Tibial artery (tissue), 4 donors: Measurements from ENCODE around the gene ERBB4.

Experiments
- DNase-seq, 2 donors: peaks; one replicate each; pipeline ENCODE4 v3.0.0-alpha.2; 2019
- H3K27ac ChIP-seq, 2 donors: fragments of 200-600 bp; sonication (generic) in 1 of 2; 1 replicate in 1 of 2; 2 replicates in 1 of 2; pipeline ENCODE4 v1.5.1; 2018 to 2019; ENCODE audit warnings: mild to moderate bottlenecking in 1 of 2
- H3K27me3 ChIP-seq, 2 donors: fragments of 200-600 bp; sonication (generic) in 1 of 2; one replicate each; pipeline versions ENCODE4 v1.5.1 to v1.6.0; 2016 to 2019
- H3K36me3 ChIP-seq, 3 donors: fragments of 200-600 bp; sonication (generic) in 2 of 3; one replicate each; pipeline ENCODE4 v1.5.1; 2016 to 2019; ENCODE audit warnings: mild to moderate bottlenecking in 2 of 3
- H3K4me1 ChIP-seq, 4 donors: fragments of 200-600 bp; sonication (generic) in 2 of 4; 1 replicate in 3 of 4; 2 replicates in 1 of 4; pipeline ENCODE4 v1.5.1; 2016 to 2019
- H3K4me3 ChIP-seq, 2 donors: fragments of 200-600 bp; sonication (generic) in 1 of 2; 1 replicate in 1 of 2; 2 replicates in 1 of 2; pipeline ENCODE4 v1.5.1; 2018 to 2019; ENCODE audit warnings: mild to moderate bottlenecking in 2 of 2
- H3K9me3 ChIP-seq, 3 donors: fragments of 200-600 bp; sonication (generic) in 1 of 3; one replicate each; pipeline ENCODE4 v1.5.1; 2016 to 2019
- CTCF ChIP-seq, 2 experiments: fragments of 200-600 bp in 1 of 2; fragments of 450-650 bp in 1 of 2; IDR thresholded peaks; one replicate each; pipeline ENCODE4 v1.5.1; 2017 to 2019; ENCODE audit warnings: antibody characterized with exemption in 2 of 2, mild to moderate bottlenecking in 1 of 2, moderate library complexity in 1 of 2
- intact Hi-C: fragments of 100-400 bp; cut with DNase I; formaldehyde crosslinking; loops from one replicate; pipeline ENCODE4 v1.15.0; 2023; ENCODE audit warnings: low total_unique reads

The ERBB4 gene

GRCh38 chr2:211451642-211452041 lies 1087.0 kb downstream of the ERBB4 start:
- Histone ChIP-seq H3K36me3 (no peaks in the 10 kb centered on the region), H3K9me3 (no peaks in the 10 kb centered on the region), H3K4me1 (no peaks in the 10 kb centered on the region), H3K4me3 (no peak overlapping the region), H3K27ac (no peak overlapping the region), H3K27me3 (no peaks in the 10 kb centered on the region)
- intact Hi-C loops, result no loop called here
- no peak for DNase-seq
- no peak for TF ChIP-seq CTCF (IDR thresholded peaks at IDR 0.05)

GRCh38 chr2:211449819-211450218 lies 1088.8 kb downstream of the ERBB4 start:
- DNase-seq, result no peak
- H3K27me3 ChIP-seq, result no peaks in the 10 kb centered on the region
- no peak overlapping the region for H3K4me3 ChIP-seq
- H3K4me1 ChIP-seq, result no peaks in the 10 kb centered on the region
- H3K36me3 ChIP-seq, result no peaks in the 10 kb centered on the region
- TF ChIP-seq CTCF (IDR thresholded peaks at IDR 0.05), result no peak
- no peaks in the 10 kb centered on the region for H3K9me3 ChIP-seq
- intact Hi-C loops, result no loop called here
- H3K27ac ChIP-seq, result no peak overlapping the region

GRCh38 chr2:211447548-211447947 lies 1091.1 kb downstream of the ERBB4 start:
- no peak for DNase-seq
- H3K27ac ChIP-seq, result no peak overlapping the region
- H3K4me3 ChIP-seq, result no peak overlapping the region
- H3K36me3 ChIP-seq, result no peaks in the 10 kb centered on the region
- no peaks in the 10 kb centered on the region for H3K4me1 ChIP-seq
- no peaks in the 10 kb centered on the region for H3K27me3 ChIP-seq
- no peaks in the 10 kb centered on the region for H3K9me3 ChIP-seq
- intact Hi-C loops, result no loop called here
- no peak for TF ChIP-seq CTCF (IDR thresholded peaks at IDR 0.05)

GRCh38 chr2:211440107-211440506 lies 1098.5 kb downstream of the ERBB4 start:
- H3K27ac ChIP-seq, result no peak overlapping the region
- H3K4me3 ChIP-seq, result no peak overlapping the region
- no peaks in the 10 kb centered on the region for H3K9me3 ChIP-seq
- H3K36me3 ChIP-seq, result no peaks in the 10 kb centered on the region
- intact Hi-C loops, result no loop called here
- DNase-seq, result no peak
- no peaks in the 10 kb centered on the region for H3K4me1 ChIP-seq
- TF ChIP-seq CTCF (IDR thresholded peaks at IDR 0.05), result no peak
- H3K27me3 ChIP-seq, result no peaks in the 10 kb centered on the region

- Histone ChIP-seq H3K36me3 (no peaks in the 10 kb centered on the region), H3K9me3 (no peaks in the 10 kb centered on the region), H3K27ac (no peak overlapping the region), H3K27me3 (no peaks in the 10 kb centered on the region), H3K4me3 (no peak overlapping the region), H3K4me1 (no peaks in the 10 kb centered on the region)
- no peak for DNase-seq
- TF ChIP-seq CTCF (IDR thresholded peaks at IDR 0.05), result no peak
- intact Hi-C loops, result no loop called here
Measured at GRCh38 chr2:211439011-211439410, 1099.6 kb downstream of the ERBB4 start.

- intact Hi-C loops, result no loop called here
- Histone ChIP-seq H3K4me3 (no peak overlapping the region), H3K4me1 (no peaks in the 10 kb centered on the region), H3K36me3 (no peaks in the 10 kb centered on the region), H3K9me3 (no peaks in the 10 kb centered on the region), H3K27ac (no peak overlapping the region), H3K27me3 (no peaks in the 10 kb centered on the region)
- TF ChIP-seq CTCF (IDR thresholded peaks at IDR 0.05), result no peak
- DNase-seq, result no peak
Measured at GRCh38 chr2:211437396-211437795, 1101.2 kb downstream of the ERBB4 start.
